Measurements from ENCODE around the gene PDLIM4.

PDLIM4 gene

GRCh38 chr5:132243366-132243977 lies 14.0 kb upstream of the PDLIM4 start:
- no peak for TF ChIP-seq CTCF (IDR thresholded peaks at IDR 0.05; ENCODE audit: low read depth, low read length)
- Histone ChIP-seq H3K9me3 (ENCODE audit: severe bottlenecking) (peaks cover 7% of the 10 kb centered on the region), H3K4me3 (ENCODE audit: low read depth, low read length) (no peak overlapping the region), H3K27ac (no peak overlapping the region), H3K27me3 (ENCODE audit: insufficient read depth, low read depth, severe bottlenecking) (no peaks in the 10 kb centered on the region), H3K36me3 (no peaks in the 10 kb centered on the region)
- DNase-seq: no peak

DNA sequence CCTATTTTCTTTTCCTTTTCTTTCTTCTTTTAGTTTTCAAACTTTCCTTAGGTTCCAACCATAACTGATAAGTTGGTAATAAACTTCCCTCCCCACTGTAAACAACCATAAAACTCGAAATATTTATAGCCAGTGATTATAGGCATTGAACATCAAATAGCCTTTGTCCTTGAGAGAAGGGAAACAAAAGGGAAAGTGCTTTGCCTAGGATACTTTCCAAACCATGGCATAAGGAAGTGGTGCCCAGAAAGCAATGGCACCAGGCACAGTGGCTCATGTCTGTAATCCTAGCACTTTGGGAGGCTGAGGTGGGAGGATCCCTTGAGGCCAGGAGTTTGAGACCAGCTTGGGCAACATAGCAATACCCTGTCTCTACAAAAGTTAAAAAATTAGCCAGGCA lies 11.9 kb upstream of the PDLIM4 start:
- Histone ChIP-seq H3K27ac (no peak overlapping the region), H3K4me3 (ENCODE audit: low read depth, low read length) (no peak overlapping the region), H3K9me3 (ENCODE audit: severe bottlenecking) (peaks cover 7% of the 10 kb centered on the region), H3K27me3 (ENCODE audit: insufficient read depth, low read depth, severe bottlenecking) (no peaks in the 10 kb centered on the region), H3K36me3 (no peaks in the 10 kb centered on the region)
- no peak for TF ChIP-seq CTCF (IDR thresholded peaks at IDR 0.05; ENCODE audit: low read depth, low read length)
- DNase-seq: no peak

DNA sequence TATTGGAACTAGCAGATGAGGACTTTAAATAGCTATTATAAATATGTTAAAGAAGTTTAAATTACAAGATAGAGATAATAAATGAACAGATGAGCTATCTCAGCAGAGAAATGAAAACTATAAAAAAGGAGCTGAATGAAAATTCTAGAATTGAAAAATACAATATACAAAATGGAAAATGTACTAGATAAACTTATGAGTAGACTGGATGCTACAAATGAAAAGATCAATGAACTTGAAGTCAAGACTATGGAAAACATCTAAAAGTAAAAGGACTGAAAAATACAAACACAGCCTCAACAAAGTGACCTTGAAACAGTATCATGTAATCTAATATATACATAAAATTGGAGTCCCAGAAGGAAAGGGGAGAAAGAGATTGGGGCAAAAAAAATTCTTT lies 10.7 kb upstream of the PDLIM4 start:
- no peak for DNase-seq

DNA sequence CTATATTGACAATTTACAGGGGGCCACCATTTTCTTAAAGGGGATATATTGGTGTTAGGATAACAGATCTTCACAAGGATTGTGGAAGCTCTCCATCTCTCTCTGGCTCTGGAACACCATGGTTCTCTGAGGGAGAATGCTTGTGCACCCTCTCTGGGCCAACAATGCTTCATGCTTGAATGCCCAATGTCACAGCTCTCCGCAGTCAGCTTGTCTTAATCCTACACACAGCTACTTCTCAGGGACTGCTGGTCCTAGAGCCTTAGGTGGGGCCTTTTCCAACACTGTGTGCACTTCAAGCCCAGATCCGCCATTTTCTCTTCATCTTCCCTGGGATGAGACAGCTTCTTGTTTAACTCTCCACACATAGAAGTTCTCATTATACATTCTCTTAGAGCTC lies 6.9 kb upstream of the PDLIM4 start:
- no peaks in the 10 kb centered on the region for H3K36me3 ChIP-seq
- H3K27ac ChIP-seq: peak overlapping the region; percentile 49
- H3K9me3 ChIP-seq (ENCODE audit: severe bottlenecking): peaks cover 3% of the 10 kb centered on the region
- peak; percentile 54 for DNase-seq
- H3K27me3 ChIP-seq (ENCODE audit: insufficient read depth, low read depth, severe bottlenecking): no peaks in the 10 kb centered on the region
- H3K4me3 ChIP-seq (ENCODE audit: low read depth, low read length): no peak overlapping the region
- TF ChIP-seq CTCF (IDR thresholded peaks at IDR 0.05; ENCODE audit: low read depth, low read length): no peak

More for the DNA sequence above, 10.7 kb upstream of the PDLIM4 start:
- Histone ChIP-seq H3K27me3 (ENCODE audit: insufficient read depth, low read depth, severe bottlenecking) (no peaks in the 10 kb centered on the region), H3K4me3 (ENCODE audit: low read depth, low read length) (no peak overlapping the region), H3K36me3 (no peaks in the 10 kb centered on the region), H3K27ac (no peak overlapping the region), H3K9me3 (ENCODE audit: severe bottlenecking) (peaks cover 7% of the 10 kb centered on the region)
- no peak for TF ChIP-seq CTCF (IDR thresholded peaks at IDR 0.05; ENCODE audit: low read depth, low read length)

GRCh38 chr5:132251220-132251725 lies 6.2 kb upstream of the PDLIM4 start:
- Histone ChIP-seq H3K27ac (peak overlapping the region; percentile 49), H3K36me3 (no peaks in the 10 kb centered on the region), H3K9me3 (ENCODE audit: severe bottlenecking) (no peaks in the 10 kb centered on the region), H3K27me3 (ENCODE audit: insufficient read depth, low read depth, severe bottlenecking) (no peaks in the 10 kb centered on the region), H3K4me3 (ENCODE audit: low read depth, low read length) (no peak overlapping the region)
- DNase-seq: peak; percentile 64
- no peak for TF ChIP-seq CTCF (IDR thresholded peaks at IDR 0.05; ENCODE audit: low read depth, low read length)

DNA sequence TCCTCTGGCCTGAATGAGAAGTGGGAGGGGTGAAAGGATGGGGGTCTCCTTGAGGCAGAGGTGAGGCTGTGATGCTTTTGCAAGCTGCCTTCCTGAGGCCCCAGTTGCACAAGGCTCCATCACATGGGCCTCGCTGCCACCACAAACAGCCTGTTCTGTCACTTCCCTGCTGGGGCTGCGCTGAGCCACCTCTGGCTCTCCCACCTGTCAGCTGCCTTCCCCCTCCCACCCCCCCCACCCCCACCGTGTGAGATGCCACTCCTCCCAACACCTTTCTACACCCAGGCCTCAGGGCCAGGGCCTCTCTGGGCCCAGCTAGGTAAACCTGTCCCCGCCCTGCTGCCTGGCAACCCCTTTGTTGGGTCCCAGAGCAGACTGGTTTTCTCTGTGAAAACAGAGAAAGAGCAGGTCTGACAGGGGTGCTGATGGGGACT lies 4.5 kb upstream of the PDLIM4 start:
- H3K27me3 ChIP-seq (ENCODE audit: insufficient read depth, low read depth, severe bottlenecking): no peaks in the 10 kb centered on the region
- H3K9me3 ChIP-seq (ENCODE audit: severe bottlenecking): peaks cover 2% of the 10 kb centered on the region
- DNase-seq: peak; percentile 6
- no peak for TF ChIP-seq CTCF (IDR thresholded peaks at IDR 0.05; ENCODE audit: low read depth, low read length)
- H3K27ac ChIP-seq: no peak overlapping the region
- H3K4me3 ChIP-seq (ENCODE audit: low read depth, low read length): no peak overlapping the region
- no peaks in the 10 kb centered on the region for H3K36me3 ChIP-seq

Measured in WERI-Rb-1 (cell line).